ENCODE data around the gene TRIM17. TPM values are rescaled to one million over a fixed set of nuclear protein-coding genes. Genes with fewer than 3 reads are reported as not detected.

The TRIM17 gene
- polyA plus RNA-seq, 1 donor from 2014 or later = 0.14 TPM

DNA sequence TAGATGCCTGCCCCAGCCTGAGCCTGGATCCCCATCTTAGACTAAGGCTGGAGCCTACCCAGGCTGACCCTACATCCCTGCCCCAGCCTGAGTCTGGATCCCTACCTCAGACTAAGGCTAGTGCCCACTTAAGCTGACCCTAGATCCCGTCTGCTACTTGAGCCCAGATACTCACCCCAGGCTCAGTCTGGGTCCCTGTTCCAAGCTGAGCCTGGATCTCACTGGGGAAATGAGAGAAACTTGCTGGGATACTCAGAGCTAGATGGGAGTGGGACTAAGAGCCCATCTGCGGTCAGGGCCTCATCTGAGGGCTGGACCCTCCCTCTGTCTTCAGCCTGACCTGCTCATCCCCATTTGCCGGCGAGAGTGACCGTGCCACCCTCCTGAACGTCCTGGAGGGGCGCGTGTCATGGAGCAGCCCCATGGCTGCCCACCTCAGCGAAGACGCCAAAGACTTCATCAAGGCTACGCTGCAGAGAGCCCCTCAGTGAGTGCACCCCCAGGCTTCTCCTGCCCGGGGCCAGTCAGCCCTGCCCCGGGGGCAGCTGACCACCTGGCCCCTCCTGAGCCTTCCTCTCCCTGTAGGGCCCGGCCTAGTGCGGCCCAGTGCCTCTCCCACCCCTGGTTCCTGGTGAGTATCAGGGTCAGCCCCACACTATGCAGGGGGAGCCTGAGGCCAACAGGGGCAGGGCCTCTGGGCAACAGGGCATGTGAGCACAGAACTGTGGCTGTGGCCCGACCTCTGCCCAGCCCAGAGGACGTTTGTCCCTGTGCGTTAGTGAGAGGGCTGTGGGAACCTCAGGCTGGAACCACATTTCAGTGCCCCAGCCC, 46.8 kb downstream of the TRIM17 start:
- H2AFZ ChIP-seq (ENCODE audit: low read depth, low read length) = no peak overlapping the region
- H3K27ac ChIP-seq (ENCODE audit: low read length) = no peak overlapping the region
- H3K4me2 ChIP-seq (ENCODE audit: low read length) = no peak overlapping the region
- TF ChIP-seq POLR2AphosphoS5 (IDR thresholded peaks at IDR 0.05) (no peak), EZH2 (IDR thresholded peaks at IDR 0.05; ENCODE audit: borderline replicate concordance, insufficient read depth, low read length, poor library complexity, severe bottlenecking) (no peak), REST (IDR thresholded peaks at IDR 0.05; ENCODE audit: borderline replicate concordance) (no peak), MXI1 (conservative IDR thresholded peaks at IDR 0.05; ENCODE audit: poor library complexity, severe bottlenecking) (no peak), SMC3 (conservative IDR thresholded peaks at IDR 0.05; ENCODE audit: poor library complexity) (no peak), RAD21 (conservative IDR thresholded peaks at IDR 0.05) (no peak), EP300 (conservative IDR thresholded peaks at IDR 0.05; ENCODE audit: poor library complexity, severe bottlenecking) (no peak)
- no peaks in the 10 kb centered on the region for H3K79me2 ChIP-seq (replicated peaks; ENCODE audit: insufficient read depth, low read length)
- H3K36me3 ChIP-seq (ENCODE audit: insufficient read depth, low read length) = no peaks in the 10 kb centered on the region
- no peak overlapping the region for H3K9ac ChIP-seq (ENCODE audit: low read length)
- no peaks in the 10 kb centered on the region for H3F3A ChIP-seq (ENCODE audit: insufficient read depth, low read length, poor library complexity, severe bottlenecking)
- H3K27me3 ChIP-seq (ENCODE audit: insufficient read depth, low read depth, low read length) = no peaks in the 10 kb centered on the region
- no peak overlapping the region for H3K4me3 ChIP-seq (ENCODE audit: low read length)
- H4K20me1 ChIP-seq (ENCODE audit: insufficient read depth) = no peaks in the 10 kb centered on the region
- H3K9me2 ChIP-seq (ENCODE audit: insufficient read depth, low read length) = no peaks in the 10 kb centered on the region
- H3K9me3 ChIP-seq (ENCODE audit: low read length) = no peaks in the 10 kb centered on the region

DNA sequence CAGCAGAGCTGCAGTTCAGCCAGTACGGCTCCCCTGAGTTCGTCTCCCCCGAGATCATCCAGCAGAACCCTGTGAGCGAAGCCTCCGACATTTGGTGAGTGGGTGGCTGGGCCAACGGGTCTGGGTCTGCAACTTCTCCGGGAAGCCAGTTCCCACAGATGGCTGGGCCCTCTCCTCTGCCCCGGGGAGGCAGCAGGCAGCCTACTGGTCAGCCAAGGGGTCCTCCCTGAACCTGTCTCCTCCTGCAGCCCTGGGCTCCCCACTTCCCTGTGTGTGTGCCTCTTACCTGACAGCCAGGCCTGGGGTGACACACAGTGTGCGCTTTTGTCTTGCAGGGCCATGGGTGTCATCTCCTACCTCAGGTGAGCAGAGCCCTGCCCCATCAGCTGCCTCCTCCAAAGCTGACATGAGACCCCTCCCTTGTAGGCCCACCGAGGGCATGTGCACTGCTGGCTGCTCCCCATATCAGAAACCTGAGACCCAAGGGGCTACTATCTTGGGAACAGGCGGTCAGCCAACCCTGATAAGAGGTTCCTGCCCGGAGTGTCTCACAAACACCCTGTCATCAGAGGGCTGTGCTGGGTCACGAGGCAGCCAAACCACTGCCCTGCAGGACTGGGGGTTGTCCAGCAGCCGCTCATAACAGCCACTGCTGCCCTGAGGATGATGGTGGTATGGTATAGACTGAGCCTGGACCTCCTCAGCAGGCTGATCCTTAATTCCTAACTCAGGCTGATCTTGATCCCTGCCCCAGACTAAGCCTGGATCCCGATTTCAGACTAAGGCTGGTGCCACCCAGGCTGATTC, 47.7 kb downstream of the TRIM17 start:
- H4K20me1 ChIP-seq (ENCODE audit: insufficient read depth) = no peaks in the 10 kb centered on the region

More for the DNA sequence above, 47.7 kb downstream of the TRIM17 start:
- Histone ChIP-seq H3K27ac (ENCODE audit: low read length) (no peak overlapping the region), H3K27me3 (ENCODE audit: insufficient read depth, low read depth, low read length) (no peaks in the 10 kb centered on the region), H3F3A (ENCODE audit: insufficient read depth, low read length, poor library complexity, severe bottlenecking) (no peaks in the 10 kb centered on the region), H3K4me3 (ENCODE audit: low read length) (no peak overlapping the region), H3K9me3 (ENCODE audit: low read length) (no peaks in the 10 kb centered on the region), H3K36me3 (ENCODE audit: insufficient read depth, low read length) (no peaks in the 10 kb centered on the region), H3K79me2 (replicated peaks; ENCODE audit: insufficient read depth, low read length) (no peaks in the 10 kb centered on the region), H3K4me2 (ENCODE audit: low read length) (no peak overlapping the region), H3K9ac (ENCODE audit: low read length) (no peak overlapping the region), H2AFZ (ENCODE audit: low read depth, low read length) (no peak overlapping the region), H3K9me2 (ENCODE audit: insufficient read depth, low read length) (no peaks in the 10 kb centered on the region)
- no peak for TF ChIP-seq MXI1 (conservative IDR thresholded peaks at IDR 0.05; ENCODE audit: poor library complexity, severe bottlenecking)
- no peak for TF ChIP-seq REST (IDR thresholded peaks at IDR 0.05; ENCODE audit: borderline replicate concordance)
- TF ChIP-seq POLR2AphosphoS5 (IDR thresholded peaks at IDR 0.05) = no peak
- no peak for TF ChIP-seq SMC3 (conservative IDR thresholded peaks at IDR 0.05; ENCODE audit: poor library complexity)
- TF ChIP-seq EZH2 (IDR thresholded peaks at IDR 0.05; ENCODE audit: borderline replicate concordance, insufficient read depth, low read length, poor library complexity, severe bottlenecking) = no peak
- TF ChIP-seq RAD21 (conservative IDR thresholded peaks at IDR 0.05) = no peak
- TF ChIP-seq EP300 (conservative IDR thresholded peaks at IDR 0.05; ENCODE audit: poor library complexity, severe bottlenecking) = no peak
- TF ChIP-seq TAF1 (IDR thresholded peaks at IDR 0.05; ENCODE audit: low read depth) = no peak
- no peak for TF ChIP-seq CTCF (IDR thresholded peaks at IDR 0.05; ENCODE audit: poor library complexity, severe bottlenecking)
